HCT116 (cell line): ENCODE measurements around the gene SH3PXD2A. TPM values are rescaled to one million over a fixed set of nuclear protein-coding genes. Genes with fewer than 3 reads are reported as not detected.
A peak's percentile ranks its signal among the peaks of the same experiment; 100 is the strongest.

Experiments used
- ATAC-seq: fragments of 200-7000 bp; cut with Tn5 transposase; 2 replicates; pipeline ENCODE4 v1.9.1; 2020; ENCODE audit warnings: mild to moderate bottlenecking, moderate library complexity
- BruUV-seq: library from RNA; stranded (reverse); fragments of 400-500 nt; replicated peaks from 2 replicates; lab custom pipeline; 2021; lab: Mats Ljungman, UMichigan
- CTCF ChIA-PET: fragments of 300-600 bp; sonication (Branson Sonifier 250); formaldehyde crosslinking; loops from one replicate; lab custom pipeline; 2021; ENCODE audit warnings: antibody characterized with exemption; lab: Charles Lee
- POLR2A ChIA-PET: fragments of 300-600, 350-600 bp; sonication (Branson Sonifier 250); formaldehyde crosslinking; loops from one replicate; lab custom pipeline; 2021; ENCODE audit warnings: antibody characterized with exemption; lab: Charles Lee
- RAD21 ChIA-PET, 2 experiments: fragments of 300-600 bp; sonication (Branson Sonifier 250); formaldehyde crosslinking; loops; one replicate each; lab custom pipeline; 2023; ENCODE audit warnings: low total read pairs in 2 of 2; ENCODE audit not compliant: uncharacterized antibody in 2 of 2, unreplicated experiment in 2 of 2, low non-redundant PET in 1 of 2; lab: Charles Lee
- DNase-seq: peaks from one replicate; pipeline ENCODE4 v3.0.0-alpha.2; 2010; ENCODE audit warnings: low read depth, low spot score
- H2AFZ ChIP-seq: fragments of 200-600 bp; shearing (Covaris generic), sonication (generic); 2 replicates; pipeline ENCODE4 v1.6.1; 2017; ENCODE audit warnings: low read depth, mixed run types, mixed read lengths, antibody characterized with exemption, low read length; ENCODE audit not compliant: poor library complexity, severe bottlenecking
- H3K27ac ChIP-seq: 2 replicates; pipeline ENCODE4 v1.5.1; 2012; ENCODE audit warnings: low read depth, low read length
- H3K27me3 ChIP-seq: fragments of 200-600 bp; sonication (generic); 2 replicates; pipeline ENCODE4 v1.6.1; 2016; ENCODE audit warnings: mixed run types, low read length, mixed read lengths; ENCODE audit not compliant: insufficient read depth
- H3K36me3 ChIP-seq, 2 experiments: fragments of 200-500 bp in 1 of 2; fragments of 200-600 bp in 1 of 2; sonication (Bioruptor generic) in 1 of 2; sonication (generic) in 1 of 2; 2 replicates each; pipeline versions ENCODE4 v1.5.1 to v1.6.1; 2014 to 2016; ENCODE audit warnings: low read length in 2 of 2, inconsistent platforms in 1 of 2, mixed read lengths in 1 of 2, mixed run types in 1 of 2; ENCODE audit not compliant: insufficient read depth in 2 of 2, control insufficient read depth in 1 of 2
- H3K4me1 ChIP-seq, 2 experiments: fragments of 200-600 bp in 1 of 2; sonication (generic) in 1 of 2; 2 replicates each; pipeline versions ENCODE4 v1.5.1 to v1.6.1; 2012 to 2017; ENCODE audit warnings: low read length in 2 of 2, inconsistent platforms in 1 of 2, mild to moderate bottlenecking in 1 of 2, mixed read lengths in 1 of 2, mixed run types in 1 of 2, moderate library complexity in 1 of 2; ENCODE audit not compliant: insufficient read depth in 2 of 2, control insufficient read depth in 1 of 2
- H3K4me2 ChIP-seq: fragments of 200-600 bp; sonication (generic); 2 replicates; pipeline ENCODE4 v1.6.1; 2017; ENCODE audit warnings: mixed run types, low read length, mixed read lengths
- H3K4me3 ChIP-seq, 2 experiments: fragments of 200-600 bp in 1 of 2; sonication (generic) in 1 of 2; replicated peaks in 1 of 2; 2 replicates each; pipeline ENCODE4 v1.5.1; 2011 to 2016; ENCODE audit warnings: low read length in 2 of 2, control low read depth in 1 of 2, low read depth in 1 of 2, mild to moderate bottlenecking in 1 of 2, mixed read lengths in 1 of 2, mixed run types in 1 of 2
- H3K79me2 ChIP-seq: fragments of 200-600 bp; sonication (generic); 2 replicates; pipeline ENCODE4 v1.6.1; 2017; ENCODE audit warnings: mild to moderate bottlenecking, mixed run types, low read length, moderate library complexity, mixed read lengths; ENCODE audit not compliant: insufficient read depth
- H3K9ac ChIP-seq: fragments of 200-600 bp; sonication (generic); 2 replicates; pipeline ENCODE4 v1.6.1; 2016; ENCODE audit warnings: low read length, mixed read lengths
- H3K9me2 ChIP-seq: fragments of 200-600 bp; sonication (generic), shearing (Covaris generic); 2 replicates; pipeline ENCODE4 v1.6.1; 2017; ENCODE audit warnings: mixed run types, mild to moderate bottlenecking, moderate library complexity; ENCODE audit not compliant: insufficient read depth
- H3K9me3 ChIP-seq, 2 experiments: fragments of 200-500 bp in 1 of 2; fragments of 200-600 bp in 1 of 2; sonication (Bioruptor generic) in 1 of 2; sonication (generic) in 1 of 2; 2 replicates each; pipeline ENCODE4 v1.6.1; 2014 to 2017; ENCODE audit warnings: low read length in 2 of 2, mixed read lengths in 2 of 2, inconsistent platforms in 1 of 2, low read depth in 1 of 2, mild to moderate bottlenecking in 1 of 2, mixed run types in 1 of 2, moderate library complexity in 1 of 2; ENCODE audit not compliant: control insufficient read depth in 1 of 2, insufficient read depth in 1 of 2
- H4K20me1 ChIP-seq: fragments of 200-600 bp; sonication (generic), shearing (Covaris generic); 2 replicates; pipeline ENCODE4 v1.6.1; 2017; ENCODE audit warnings: mixed run types, mild to moderate bottlenecking, moderate library complexity; ENCODE audit not compliant: insufficient read depth
- ATF3 ChIP-seq: IDR thresholded peaks from 2 replicates; pipeline ENCODE4 v1.6.1; 2012
- CBX3 ChIP-seq: IDR thresholded peaks from 2 replicates; pipeline ENCODE4 v1.6.1; 2012; ENCODE audit warnings: low read depth
- FOSL1 ChIP-seq: IDR thresholded peaks from 2 replicates; pipeline ENCODE4 v1.6.1; 2012; ENCODE audit warnings: low read depth
- MAX ChIP-seq: IDR thresholded peaks from 2 replicates; pipeline ENCODE4 v1.6.1; 2012
- POLR2A ChIP-seq: IDR thresholded peaks from 2 replicates; pipeline ENCODE4 v1.7.0; 2011; ENCODE audit warnings: borderline replicate concordance; ENCODE audit not compliant: insufficient read depth, insufficient read length; ENCODE audit errors: extremely low read depth
- SIN3A ChIP-seq: IDR thresholded peaks from 2 replicates; pipeline ENCODE4 v1.6.1; 2012; ENCODE audit warnings: low read depth
- SRF ChIP-seq: IDR thresholded peaks from 2 replicates; pipeline ENCODE4 v1.6.1; 2012; ENCODE audit warnings: low read depth
- intact Hi-C: fragments of 100-400 bp; cut with micrococcal nuclease; formaldehyde crosslinking; loops from 2 replicates; pipeline ENCODE4 v1.10.0; 2022
- total RNA-seq: library from RNA; stranded (reverse); gene quantifications from one replicate; pipeline ENCODE4 v1.2.1, GENCODE V29; 2021; ENCODE audit not compliant: unreplicated experiment
- TF ChIP-seq, protein P1 (sequence below), 3 experiments: fragments of 200-600 bp in 1 of 3; sonication (generic) in 1 of 3; IDR thresholded peaks in 2 of 3; conservative IDR thresholded peaks in 1 of 3; 2 replicates each; pipeline ENCODE4 v1.5.1; 2012 to 2017; ENCODE audit warnings: low read depth in 2 of 3, low read length in 2 of 3, antibody characterized with exemption in 1 of 3, borderline replicate concordance in 1 of 3, control low read depth in 1 of 3, mild to moderate bottlenecking in 1 of 3, mixed read lengths in 1 of 3, mixed run types in 1 of 3, moderate library complexity in 1 of 3; ENCODE audit not compliant: insufficient read depth in 1 of 3

The SH3PXD2A gene
- total RNA-seq, 1 experiment from 2014 or later = 8.7 TPM

GRCh38 chr10:103699611-103700435 is 155.6 kb downstream of the SH3PXD2A start:
- BruUV-seq = no TSS peak
- Histone ChIP-seq H3K36me3 (no peaks in the 10 kb centered on the region), H3K27me3 (no peaks in the 10 kb centered on the region), H3K4me3 (no peak overlapping the region), H3K79me2 (no peaks in the 10 kb centered on the region), H2AFZ (no peak overlapping the region), H4K20me1 (no peaks in the 10 kb centered on the region), H3K9me2 (no peaks in the 10 kb centered on the region), H3K4me1 (peaks cover 24 to 34% of the 10 kb centered on the region in 2 experiments), H3K4me2 (no peak overlapping the region), H3K9me3 (no peaks in the 10 kb centered on the region), H3K9ac (no peak overlapping the region), H3K27ac (no peak overlapping the region)
- TF ChIP-seq POLR2A = no peak
- TF ChIP-seq, protein P1, sequence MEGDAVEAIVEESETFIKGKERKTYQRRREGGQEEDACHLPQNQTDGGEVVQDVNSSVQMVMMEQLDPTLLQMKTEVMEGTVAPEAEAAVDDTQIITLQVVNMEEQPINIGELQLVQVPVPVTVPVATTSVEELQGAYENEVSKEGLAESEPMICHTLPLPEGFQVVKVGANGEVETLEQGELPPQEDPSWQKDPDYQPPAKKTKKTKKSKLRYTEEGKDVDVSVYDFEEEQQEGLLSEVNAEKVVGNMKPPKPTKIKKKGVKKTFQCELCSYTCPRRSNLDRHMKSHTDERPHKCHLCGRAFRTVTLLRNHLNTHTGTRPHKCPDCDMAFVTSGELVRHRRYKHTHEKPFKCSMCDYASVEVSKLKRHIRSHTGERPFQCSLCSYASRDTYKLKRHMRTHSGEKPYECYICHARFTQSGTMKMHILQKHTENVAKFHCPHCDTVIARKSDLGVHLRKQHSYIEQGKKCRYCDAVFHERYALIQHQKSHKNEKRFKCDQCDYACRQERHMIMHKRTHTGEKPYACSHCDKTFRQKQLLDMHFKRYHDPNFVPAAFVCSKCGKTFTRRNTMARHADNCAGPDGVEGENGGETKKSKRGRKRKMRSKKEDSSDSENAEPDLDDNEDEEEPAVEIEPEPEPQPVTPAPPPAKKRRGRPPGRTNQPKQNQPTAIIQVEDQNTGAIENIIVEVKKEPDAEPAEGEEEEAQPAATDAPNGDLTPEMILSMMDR (IDR thresholded peaks at IDR 0.05 in 2 of 3, conservative IDR thresholded peaks at IDR 0.05 in 1 of 3; ENCODE audit: borderline replicate concordance in 1 of 3, insufficient read depth in 1 of 3, low read depth in 2 of 3, low read length in 2 of 3) = peak in 2 of 3 experiments; percentile 20 to 35; a peak in 2 of 6 replicates
- no peak for ATAC-seq
- intact Hi-C loops = no loop called here
- no peak for DNase-seq
- RAD21 ChIA-PET = no interaction called here
- CTCF ChIA-PET = interaction anchor here (1.0 to 1.7 kb wide), 6 partner anchors 8 to 101 kb away, joined by 3 to 7 read pairs (median 3); no protein-coding TSS in a partner anchor
- POLR2A ChIA-PET = interaction anchor here (1.4 kb wide), 1 partner anchor 9 kb away, joined by 3 read pairs; no protein-coding TSS in a partner anchor

DNA sequence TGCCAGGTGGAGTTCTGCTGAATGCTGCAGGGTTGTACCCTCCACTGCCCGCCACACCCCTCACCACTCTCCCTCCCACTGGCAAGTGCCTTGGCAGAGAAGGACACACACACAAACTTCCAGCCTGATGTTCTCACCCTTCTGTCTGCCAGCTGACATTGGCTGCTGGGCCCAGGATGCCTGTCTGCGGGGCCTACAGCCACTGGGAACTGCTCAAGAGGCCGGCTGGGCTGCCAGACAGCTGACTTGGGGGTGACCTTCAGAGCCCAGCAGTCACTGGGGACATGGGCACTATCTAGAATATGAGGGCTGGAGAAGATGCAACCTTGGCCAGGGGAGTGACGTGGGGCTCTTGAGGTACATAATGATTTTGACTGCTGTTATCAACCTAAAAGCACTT is 157.1 kb downstream of the SH3PXD2A start:
- H3K9me2 ChIP-seq = no peaks in the 10 kb centered on the region
- H3K4me2 ChIP-seq = no peak overlapping the region
- H3K9ac ChIP-seq = no peak overlapping the region
- no peaks in the 10 kb centered on the region for H3K9me3 ChIP-seq
- no peaks in the 10 kb centered on the region for H3K36me3 ChIP-seq
- BruUV-seq = no TSS peak
- no peaks in the 10 kb centered on the region for H4K20me1 ChIP-seq
- ChIA-PET POLR2A (no interaction called here), RAD21 (no interaction called here)
- H3K4me1 ChIP-seq = peaks cover 27 to 33% of the 10 kb centered on the region in 2 experiments
- H3K4me3 ChIP-seq = no peak overlapping the region
- intact Hi-C loops = no loop called here
- H3K27me3 ChIP-seq = no peaks in the 10 kb centered on the region; the same call in 1 of the 2 replicates
- H3K27ac ChIP-seq = no peak overlapping the region
- no peak for DNase-seq
- H2AFZ ChIP-seq = no peak overlapping the region
- TF ChIP-seq ATF3 = no peak
- TF ChIP-seq CBX3 = no peak
- no peak for TF ChIP-seq FOSL1
- no peak for TF ChIP-seq SIN3A
- TF ChIP-seq MAX = no peak
- no peak for TF ChIP-seq SRF
- TF ChIP-seq, all 23 proteins: peak for 0
- CTCF ChIA-PET = interaction anchor here (1.1 to 1.7 kb wide), 4 partner anchors 10 to 32 kb away, joined by 3 to 7 read pairs (median 4); no protein-coding TSS in a partner anchor
- no peaks in the 10 kb centered on the region for H3K79me2 ChIP-seq
- ATAC-seq = no peak
